ENCODE results near the gene RAPGEF5. TPM values are rescaled to one million over a fixed set of nuclear protein-coding genes. Genes with fewer than 3 reads are reported as not detected.
"Not testable (repeated sequence)": the region's sequence is repeated elsewhere in the genome, so short reads cannot be mapped to it uniquely, and the experiment has no call there.

RAPGEF5 gene
- total RNA-seq, 1 donor from 2014 or later: 56.9 TPM

GRCh38 chr7:22121702-22122474, 235.1 kb downstream of the RAPGEF5 start:
- DNase-seq (ENCODE audit: low spot score): no peak

- DNase-seq (ENCODE audit: low spot score): no peak
Measured at GRCh38 chr7:22120391-22121053, 236.4 kb downstream of the RAPGEF5 start.

- no peak for DNase-seq (ENCODE audit: low spot score)
Measured at GRCh38 chr7:22117222-22117621, 239.7 kb downstream of the RAPGEF5 start.

- no peak for DNase-seq (ENCODE audit: low spot score)
Measured at GRCh38 chr7:22116451-22117030, 240.4 kb downstream of the RAPGEF5 start.

- no peak for DNase-seq (ENCODE audit: low spot score)
Measured at GRCh38 chr7:22115689-22116088, 241.3 kb downstream of the RAPGEF5 start.

- DNase-seq (ENCODE audit: low spot score): no peak
Measured at GRCh38 chr7:22114440-22114981, 242.4 kb downstream of the RAPGEF5 start.

- DNase-seq (ENCODE audit: low spot score): no peak
Measured at GRCh38 chr7:22113041-22113440, 243.9 kb downstream of the RAPGEF5 start.

- no peak for DNase-seq (ENCODE audit: low spot score)
Measured at GRCh38 chr7:22111661-22112060, 245.3 kb downstream of the RAPGEF5 start.

- no peak for DNase-seq (ENCODE audit: low spot score)
Measured at GRCh38 chr7:22110881-22111280, 246.1 kb downstream of the RAPGEF5 start.

GRCh38 chr7:22110227-22110839, 246.6 kb downstream of the RAPGEF5 start:
- peak; percentile 79 for DNase-seq (ENCODE audit: low spot score)

- DNase-seq (ENCODE audit: low spot score): no peak
Measured at GRCh38 chr7:22109761-22110160, 247.2 kb downstream of the RAPGEF5 start.

- DNase-seq (ENCODE audit: low spot score): no peak
Measured at GRCh38 chr7:22108151-22108845, 248.7 kb downstream of the RAPGEF5 start.

GRCh38 chr7:22105550-22105949, 251.4 kb downstream of the RAPGEF5 start:
- no peak for DNase-seq (ENCODE audit: low spot score)

GRCh38 chr7:22094413-22095342, 262.3 kb downstream of the RAPGEF5 start:
- no peak for DNase-seq (ENCODE audit: low spot score)

- DNase-seq (ENCODE audit: low spot score): no peak
Measured at GRCh38 chr7:22093936-22094335, 263.0 kb downstream of the RAPGEF5 start.

GRCh38 chr7:22093001-22093400, 264.0 kb downstream of the RAPGEF5 start:
- DNase-seq (ENCODE audit: low spot score): no peak

- not testable (repeated sequence) for DNase-seq (ENCODE audit: low spot score)
Measured at GRCh38 chr7:22090958-22091525, 265.9 kb downstream of the RAPGEF5 start.

- DNase-seq (ENCODE audit: low spot score): no peak
Measured at GRCh38 chr7:22090512-22090911, 266.4 kb downstream of the RAPGEF5 start.

GRCh38 chr7:22090107-22090506, 266.8 kb downstream of the RAPGEF5 start:
- DNase-seq (ENCODE audit: low spot score): no peak

GRCh38 chr7:22088827-22089226, 268.1 kb downstream of the RAPGEF5 start:
- DNase-seq (ENCODE audit: low spot score): no peak

Measured in ureter (tissue), 1 donor.